Measurements from ENCODE around the gene INS.

INS gene

DNA sequence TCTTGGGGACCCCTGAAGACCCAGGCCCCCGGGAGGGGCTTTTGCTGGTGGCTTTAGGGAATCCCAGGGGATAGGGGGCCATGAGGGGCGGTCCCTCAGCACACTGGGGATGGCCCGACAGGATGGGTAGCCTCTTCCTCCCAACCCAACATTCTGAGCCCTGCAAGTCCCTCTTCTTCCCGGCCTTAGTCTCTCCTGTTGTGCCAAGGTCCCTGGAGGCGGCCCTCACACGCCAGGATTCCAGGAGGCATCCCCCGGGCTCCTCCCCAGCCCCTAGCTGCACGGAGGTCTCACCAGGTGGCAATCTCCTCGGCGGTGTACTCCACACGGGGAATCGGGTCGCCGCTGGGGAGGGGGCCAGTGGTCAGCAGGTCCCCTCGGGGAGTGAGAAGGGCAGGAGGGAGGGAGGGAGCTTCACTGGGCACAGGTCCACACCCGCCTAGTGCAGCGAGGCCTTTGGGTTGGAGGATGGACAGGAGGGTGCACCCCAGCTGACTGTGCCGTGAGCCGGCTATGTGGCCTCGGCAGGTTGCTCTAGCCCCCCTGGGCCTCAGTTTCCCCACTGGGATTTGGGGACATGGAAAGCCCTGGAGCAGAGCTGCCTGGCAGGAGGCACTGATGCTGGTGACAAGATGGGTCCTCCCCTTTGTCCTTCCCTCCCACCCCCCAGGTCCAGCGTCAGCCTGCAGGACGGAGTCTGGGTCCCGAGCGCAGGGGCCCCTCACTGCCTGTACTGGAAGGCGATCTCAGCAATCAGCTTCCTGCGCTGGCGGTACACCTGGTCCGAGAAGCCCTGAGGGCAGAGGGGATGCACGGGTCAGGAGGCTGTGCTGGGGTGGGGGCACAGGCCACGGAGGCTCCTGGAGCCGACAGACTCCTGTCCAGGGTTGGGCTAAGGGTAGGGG lies 6.4 kb upstream of the INS start:
- no peaks in the 10 kb centered on the region for H3K27me3 ChIP-seq (ENCODE audit: low read depth, low read length)
- H3K27ac ChIP-seq (ENCODE audit: low read length), result no peak overlapping the region
- H3K4me3 ChIP-seq (ENCODE audit: low read depth in 1 of 2, low read length in 2 of 2), result no peak overlapping the region
- H3K4me1 ChIP-seq (ENCODE audit: control insufficient read depth in 1 of 2, insufficient read depth in 2 of 2, low read length in 2 of 2), result peaks cover 0 to 7% of the 10 kb centered on the region in 2 donors
- H3K36me3 ChIP-seq (ENCODE audit: control insufficient read depth in 1 of 2, insufficient read depth in 2 of 2, low read length in 2 of 2), result no peaks in the 10 kb centered on the region
- no peaks in the 10 kb centered on the region for H3K9me3 ChIP-seq (ENCODE audit: control insufficient read depth in 1 of 2, low read length in 2 of 2)

DNA sequence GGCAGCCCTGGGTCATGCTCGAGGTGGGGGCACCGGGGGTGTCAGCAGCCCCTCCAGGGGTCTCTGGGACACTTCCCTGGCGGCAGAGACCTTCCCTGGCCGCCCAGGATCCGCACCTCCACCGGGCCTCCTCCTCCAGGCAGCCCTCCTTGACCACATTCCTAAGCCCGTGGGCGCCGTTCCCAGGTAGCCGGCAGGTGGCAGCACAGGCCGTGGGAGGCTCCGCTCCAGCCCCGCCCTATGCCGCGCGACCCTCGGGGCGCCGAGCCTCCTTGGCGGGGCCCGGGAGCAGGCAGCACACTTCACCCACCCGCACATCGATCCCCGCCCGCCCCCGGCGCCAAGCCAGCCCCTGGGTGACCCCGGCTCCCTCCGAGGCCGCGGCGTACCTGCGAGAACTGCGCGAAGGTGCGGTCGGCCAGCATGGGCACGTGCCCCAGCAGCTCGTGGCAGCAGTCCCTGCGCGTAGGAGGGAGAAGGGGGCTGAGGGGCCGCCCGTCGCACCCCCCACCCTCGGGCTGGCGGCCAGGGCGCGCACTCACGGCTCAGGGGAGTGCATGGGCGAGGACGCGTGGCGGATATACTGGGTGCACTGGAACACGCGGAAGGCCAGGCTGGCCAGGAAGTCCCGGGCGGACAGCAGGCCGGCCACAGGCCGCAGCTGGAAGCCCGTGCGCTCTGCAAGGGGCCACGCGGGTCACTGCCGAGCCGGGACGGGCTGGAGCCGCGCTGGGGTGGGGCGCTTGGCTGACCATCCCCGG lies 5.3 kb upstream of the INS start:
- Histone ChIP-seq H3K9me3 (ENCODE audit: control insufficient read depth in 1 of 2, low read length in 2 of 2) (no peaks in the 10 kb centered on the region), H3K36me3 (ENCODE audit: control insufficient read depth in 1 of 2, insufficient read depth in 2 of 2, low read length in 2 of 2) (no peaks in the 10 kb centered on the region), H3K27ac (ENCODE audit: low read length) (no peak overlapping the region), H3K4me1 (ENCODE audit: control insufficient read depth in 1 of 2, insufficient read depth in 2 of 2, low read length in 2 of 2) (peaks cover 0 to 7% of the 10 kb centered on the region in 2 donors), H3K27me3 (ENCODE audit: low read depth, low read length) (no peaks in the 10 kb centered on the region), H3K4me3 (ENCODE audit: low read depth in 1 of 2, low read length in 2 of 2) (peak overlapping the region in 1 of 2 donors; percentile 35)

DNA sequence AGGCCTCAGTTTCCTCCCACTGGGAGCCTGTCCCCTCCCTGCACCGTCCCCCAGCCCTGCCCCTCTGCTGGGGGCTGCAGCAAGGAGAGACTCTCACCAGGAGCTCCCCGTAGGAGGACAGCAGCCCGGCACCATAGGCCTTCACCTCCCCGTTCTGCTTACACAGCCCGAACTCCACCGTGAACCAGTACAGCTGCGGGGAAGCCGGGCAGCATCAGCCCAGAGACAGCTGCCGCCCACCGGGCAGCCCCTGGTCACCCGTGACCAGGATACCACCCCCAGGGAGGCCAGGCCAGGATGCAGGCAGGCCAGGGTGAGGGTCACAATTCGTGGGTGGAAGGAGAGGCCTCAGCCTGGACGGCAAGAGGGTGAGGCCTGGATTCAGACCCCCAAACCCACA lies 4.6 kb upstream of the INS start:
- Histone ChIP-seq H3K27me3 (ENCODE audit: low read depth, low read length) (no peaks in the 10 kb centered on the region), H3K9me3 (ENCODE audit: control insufficient read depth in 1 of 2, low read length in 2 of 2) (no peaks in the 10 kb centered on the region)

DNA sequence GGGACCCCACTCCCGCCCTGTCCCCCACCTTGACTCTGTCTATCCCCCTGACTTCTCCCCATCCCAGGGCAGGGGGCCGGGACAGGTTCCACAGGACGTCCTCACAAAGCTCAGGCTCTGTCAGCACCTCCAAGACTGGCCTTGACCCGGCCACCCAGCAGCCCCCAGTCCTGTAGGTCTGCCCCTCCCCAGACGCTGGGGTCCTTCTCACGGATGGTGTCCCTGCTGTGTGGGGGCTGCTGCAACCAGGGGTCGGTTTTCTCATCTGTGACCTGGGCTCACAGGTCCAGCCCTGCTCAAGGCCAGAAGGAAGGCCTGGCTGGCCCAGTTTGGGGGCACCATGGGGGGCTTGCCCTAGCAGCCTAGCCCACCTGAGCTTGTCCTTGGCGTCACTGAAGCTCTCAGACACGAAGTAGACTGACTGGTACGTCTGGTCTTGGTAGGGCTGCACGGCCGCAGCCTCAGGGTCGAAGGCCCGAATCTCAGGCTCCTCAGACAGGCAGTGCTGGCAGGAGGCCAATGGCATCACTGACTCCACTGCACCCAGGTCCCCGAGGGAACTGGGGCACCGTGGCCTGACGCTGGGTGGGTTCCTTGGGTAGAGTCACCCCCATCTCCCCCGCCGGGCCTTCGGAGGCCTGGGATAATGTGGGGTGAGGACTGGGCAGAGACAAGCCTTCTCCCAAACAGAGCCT lies 4.0 kb upstream of the INS start:
- no peaks in the 10 kb centered on the region for H3K27me3 ChIP-seq (ENCODE audit: low read depth, low read length)
- peaks cover 0 to 7% of the 10 kb centered on the region in 2 donors for H3K4me1 ChIP-seq (ENCODE audit: control insufficient read depth in 1 of 2, insufficient read depth in 2 of 2, low read length in 2 of 2)
- H3K36me3 ChIP-seq (ENCODE audit: control insufficient read depth in 1 of 2, insufficient read depth in 2 of 2, low read length in 2 of 2), result no peaks in the 10 kb centered on the region
- H3K4me3 ChIP-seq (ENCODE audit: low read depth in 1 of 2, low read length in 2 of 2), result no peak overlapping the region
- no peak overlapping the region for H3K27ac ChIP-seq (ENCODE audit: low read length)
- no peaks in the 10 kb centered on the region for H3K9me3 ChIP-seq (ENCODE audit: control insufficient read depth in 1 of 2, low read length in 2 of 2)

More for the DNA sequence above, 4.6 kb upstream of the INS start:
- H3K4me3 ChIP-seq (ENCODE audit: low read depth in 1 of 2, low read length in 2 of 2), result no peak overlapping the region
- peaks cover 0 to 7% of the 10 kb centered on the region in 2 donors for H3K4me1 ChIP-seq (ENCODE audit: control insufficient read depth in 1 of 2, insufficient read depth in 2 of 2, low read length in 2 of 2)
- no peaks in the 10 kb centered on the region for H3K36me3 ChIP-seq (ENCODE audit: control insufficient read depth in 1 of 2, insufficient read depth in 2 of 2, low read length in 2 of 2)
- H3K27ac ChIP-seq (ENCODE audit: low read length), result no peak overlapping the region

DNA sequence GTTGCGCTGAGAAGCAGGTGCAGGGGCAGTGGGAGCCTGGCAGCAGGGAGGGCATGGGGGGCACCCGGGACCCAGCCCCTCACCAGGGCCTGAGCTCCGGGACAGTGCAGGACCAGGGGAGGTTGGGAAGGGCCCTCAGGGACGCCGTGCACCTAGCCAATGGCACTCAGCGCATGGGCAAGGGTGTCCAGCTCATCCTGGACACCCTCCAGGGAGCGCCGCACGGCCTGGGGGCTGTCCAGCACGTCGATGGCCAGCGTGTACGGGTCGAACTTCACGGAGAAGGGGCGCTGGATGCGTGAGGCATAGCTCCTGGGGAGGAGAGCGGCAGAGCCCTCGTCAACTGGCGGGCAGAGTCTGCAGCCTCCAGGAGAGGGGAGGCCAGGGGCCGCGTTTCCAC lies 3.1 kb upstream of the INS start:
- Histone ChIP-seq H3K27me3 (ENCODE audit: low read depth, low read length) (no peaks in the 10 kb centered on the region), H3K27ac (ENCODE audit: low read length) (no peak overlapping the region), H3K36me3 (ENCODE audit: control insufficient read depth in 1 of 2, insufficient read depth in 2 of 2, low read length in 2 of 2) (no peaks in the 10 kb centered on the region), H3K4me1 (ENCODE audit: control insufficient read depth in 1 of 2, insufficient read depth in 2 of 2, low read length in 2 of 2) (peaks cover 0 to 7% of the 10 kb centered on the region in 2 donors), H3K9me3 (ENCODE audit: control insufficient read depth in 1 of 2, low read length in 2 of 2) (no peaks in the 10 kb centered on the region), H3K4me3 (ENCODE audit: low read depth in 1 of 2, low read length in 2 of 2) (no peak overlapping the region)

DNA sequence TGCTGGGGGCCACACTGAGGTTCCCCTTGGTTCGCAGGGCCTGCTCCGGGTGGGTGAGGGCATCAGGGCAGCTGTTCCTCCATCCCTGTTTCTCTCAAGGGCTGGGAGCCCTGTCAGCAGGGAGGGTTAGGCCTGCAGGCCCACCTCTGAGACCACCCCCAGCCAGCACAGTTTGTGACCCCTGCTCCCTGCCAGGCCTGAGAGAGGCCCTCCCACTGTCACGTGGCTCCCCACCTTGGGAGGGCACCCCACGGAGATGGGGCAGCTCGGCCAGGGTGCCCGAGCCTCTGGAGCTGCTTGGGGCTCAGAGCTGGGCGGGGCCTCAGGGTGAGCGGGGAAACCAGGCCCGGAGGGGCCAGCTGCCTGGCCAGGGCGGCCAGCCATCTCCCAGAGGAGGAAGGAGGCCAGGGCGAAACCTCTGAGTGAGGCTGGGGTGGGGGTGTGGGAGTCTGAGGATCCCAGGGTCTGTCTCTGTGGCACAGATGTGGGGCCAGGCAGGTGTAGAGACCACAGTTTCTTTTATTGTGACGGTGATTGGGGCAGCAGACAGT lies 2.5 kb upstream of the INS start:
- Histone ChIP-seq H3K4me3 (ENCODE audit: low read depth in 1 of 2, low read length in 2 of 2) (no peak overlapping the region), H3K27ac (ENCODE audit: low read length) (no peak overlapping the region), H3K27me3 (ENCODE audit: low read depth, low read length) (no peaks in the 10 kb centered on the region), H3K9me3 (ENCODE audit: control insufficient read depth in 1 of 2, low read length in 2 of 2) (no peaks in the 10 kb centered on the region), H3K4me1 (ENCODE audit: control insufficient read depth in 1 of 2, insufficient read depth in 2 of 2, low read length in 2 of 2) (peaks cover 0 to 7% of the 10 kb centered on the region in 2 donors), H3K36me3 (ENCODE audit: control insufficient read depth in 1 of 2, insufficient read depth in 2 of 2, low read length in 2 of 2) (no peaks in the 10 kb centered on the region)

DNA sequence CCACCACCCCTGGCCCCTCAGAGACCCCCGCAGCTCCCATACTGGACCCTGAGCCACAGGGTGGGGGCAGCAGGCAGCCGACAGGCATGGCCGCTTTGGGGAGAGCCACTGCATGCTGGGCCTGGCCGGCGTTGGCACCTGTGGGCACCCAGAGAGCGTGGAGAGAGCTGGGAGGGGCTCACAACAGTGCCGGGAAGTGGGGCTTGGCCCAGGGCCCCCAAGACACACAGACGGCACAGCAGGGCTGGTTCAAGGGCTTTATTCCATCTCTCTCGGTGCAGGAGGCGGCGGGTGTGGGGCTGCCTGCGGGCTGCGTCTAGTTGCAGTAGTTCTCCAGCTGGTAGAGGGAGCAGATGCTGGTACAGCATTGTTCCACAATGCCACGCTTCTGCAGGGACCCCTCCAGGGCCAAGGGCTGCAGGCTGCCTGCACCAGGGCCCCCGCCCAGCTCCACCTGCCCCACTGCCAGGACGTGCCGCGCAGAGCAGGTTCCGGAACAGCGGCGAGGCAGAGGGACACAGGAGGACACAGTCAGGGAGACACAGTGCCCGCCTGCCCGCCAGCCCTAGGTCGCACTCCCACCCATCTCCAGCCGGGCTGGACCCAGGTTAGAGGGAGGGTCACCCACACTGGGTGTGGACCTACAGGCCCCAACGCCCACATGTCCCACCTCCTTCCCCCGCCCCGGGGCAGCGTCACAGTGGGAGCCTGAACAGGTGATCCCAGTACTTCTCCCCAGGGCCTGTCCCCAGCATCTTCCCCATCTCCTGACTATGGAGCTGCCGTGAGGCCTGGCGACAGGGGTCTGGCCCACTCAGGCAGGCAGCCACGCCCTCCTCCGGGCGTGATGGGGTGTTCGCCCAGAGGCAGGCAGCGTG lies 1.2 kb downstream of the INS start:
- Histone ChIP-seq H3K9me3 (ENCODE audit: control insufficient read depth in 1 of 2, low read length in 2 of 2) (no peaks in the 10 kb centered on the region), H3K4me3 (ENCODE audit: low read depth in 1 of 2, low read length in 2 of 2) (no peak overlapping the region), H3K27ac (ENCODE audit: low read length) (no peak overlapping the region), H3K36me3 (ENCODE audit: control insufficient read depth in 1 of 2, insufficient read depth in 2 of 2, low read length in 2 of 2) (no peaks in the 10 kb centered on the region), H3K27me3 (ENCODE audit: low read depth, low read length) (no peaks in the 10 kb centered on the region), H3K4me1 (ENCODE audit: control insufficient read depth in 1 of 2, insufficient read depth in 2 of 2, low read length in 2 of 2) (no peaks in the 10 kb centered on the region)

DNA sequence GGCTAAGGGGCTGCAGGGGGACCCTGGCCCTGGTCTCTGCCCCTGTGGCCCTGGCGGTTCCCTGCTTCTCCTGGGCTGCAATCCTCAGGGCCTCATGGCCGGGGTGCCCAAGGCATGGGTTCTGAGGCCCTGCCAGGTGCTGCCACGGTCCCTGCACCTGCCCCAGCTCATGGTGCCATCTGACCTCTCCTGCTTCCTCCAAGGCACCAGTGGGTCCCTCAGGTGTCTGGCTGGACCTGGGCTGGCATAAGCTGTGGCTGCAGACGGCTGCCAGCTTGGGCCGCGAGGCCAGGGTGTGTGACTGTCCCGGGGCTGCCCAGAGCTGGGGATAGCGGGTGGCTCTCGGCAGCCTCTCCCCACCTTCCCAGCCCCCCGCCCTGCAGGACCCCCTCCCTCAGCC lies 2.0 kb downstream of the INS start:
- H3K4me1 ChIP-seq (ENCODE audit: control insufficient read depth in 1 of 2, insufficient read depth in 2 of 2, low read length in 2 of 2), result no peaks in the 10 kb centered on the region
- no peak overlapping the region for H3K27ac ChIP-seq (ENCODE audit: low read length)
- H3K36me3 ChIP-seq (ENCODE audit: control insufficient read depth in 1 of 2, insufficient read depth in 2 of 2, low read length in 2 of 2), result no peaks in the 10 kb centered on the region
- no peak overlapping the region for H3K4me3 ChIP-seq (ENCODE audit: low read depth in 1 of 2, low read length in 2 of 2)
- H3K27me3 ChIP-seq (ENCODE audit: low read depth, low read length), result no peaks in the 10 kb centered on the region
- H3K9me3 ChIP-seq (ENCODE audit: control insufficient read depth in 1 of 2, low read length in 2 of 2), result no peaks in the 10 kb centered on the region

DNA sequence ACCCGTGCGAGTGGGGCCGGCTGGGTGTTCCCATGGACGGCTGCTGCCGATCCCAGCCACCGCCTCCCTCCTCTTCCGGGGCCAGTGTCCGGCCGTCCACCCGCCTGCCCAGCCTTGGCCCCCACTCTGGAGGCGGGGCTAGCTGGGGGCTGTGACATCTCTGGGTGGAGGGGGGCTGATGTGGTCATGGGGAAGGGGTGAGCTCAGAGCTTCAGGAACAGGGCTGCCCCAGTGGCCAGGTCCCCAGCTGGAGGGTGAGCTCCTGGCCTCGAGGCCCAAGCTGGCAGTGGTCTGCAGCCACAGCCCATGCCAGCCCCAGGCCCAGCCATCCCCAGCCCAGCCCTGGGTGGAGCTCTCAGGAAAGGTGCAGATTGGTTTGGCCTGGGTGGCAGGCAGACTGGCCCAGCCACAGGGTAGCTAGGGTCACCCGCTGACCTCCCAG lies 2.7 kb downstream of the INS start:
- Histone ChIP-seq H3K9me3 (ENCODE audit: control insufficient read depth in 1 of 2, low read length in 2 of 2) (no peaks in the 10 kb centered on the region), H3K27ac (ENCODE audit: low read length) (no peak overlapping the region), H3K4me1 (ENCODE audit: control insufficient read depth in 1 of 2, insufficient read depth in 2 of 2, low read length in 2 of 2) (no peaks in the 10 kb centered on the region), H3K36me3 (ENCODE audit: control insufficient read depth in 1 of 2, insufficient read depth in 2 of 2, low read length in 2 of 2) (no peaks in the 10 kb centered on the region), H3K4me3 (ENCODE audit: low read depth in 1 of 2, low read length in 2 of 2) (no peak overlapping the region), H3K27me3 (ENCODE audit: low read depth, low read length) (no peaks in the 10 kb centered on the region)

DNA sequence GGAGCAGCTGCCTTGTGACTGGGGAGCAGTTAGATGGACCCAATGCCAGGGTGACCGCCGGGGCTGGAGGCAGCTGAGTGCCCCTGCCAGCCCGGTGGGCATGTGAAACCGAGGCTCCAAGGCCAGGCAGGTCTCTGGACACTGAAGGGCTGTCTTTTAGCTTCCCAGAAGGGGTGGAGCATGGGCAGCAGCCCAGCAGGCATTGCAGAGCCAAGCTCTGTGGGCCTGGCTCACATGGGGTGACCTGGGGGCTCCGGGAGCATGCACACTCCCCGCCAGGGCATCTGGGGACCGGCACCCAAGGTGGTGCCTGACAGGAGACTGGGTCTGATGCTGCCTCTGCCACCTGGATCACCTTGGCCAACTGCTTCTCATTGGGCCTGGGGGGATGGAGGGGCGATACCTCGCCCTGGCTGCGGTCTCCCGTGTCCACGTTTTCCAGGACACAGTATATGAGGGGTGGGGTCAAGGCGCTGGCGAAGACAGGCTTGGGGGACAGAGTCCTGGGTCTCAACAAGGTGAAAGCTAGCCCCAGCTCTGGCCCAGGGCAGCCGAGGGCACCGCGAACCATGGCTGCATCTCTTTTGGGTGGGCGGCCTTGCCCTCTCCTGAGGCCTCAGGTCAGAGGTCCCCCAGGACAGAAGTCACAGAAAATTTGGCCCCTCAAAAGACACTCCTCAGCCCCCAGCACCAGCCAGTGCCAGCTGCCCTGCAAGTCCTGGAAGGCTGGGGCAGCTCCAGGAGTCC lies 3.5 kb downstream of the INS start:
- H3K4me1 ChIP-seq (ENCODE audit: control insufficient read depth in 1 of 2, insufficient read depth in 2 of 2, low read length in 2 of 2), result no peaks in the 10 kb centered on the region
- H3K36me3 ChIP-seq (ENCODE audit: control insufficient read depth in 1 of 2, insufficient read depth in 2 of 2, low read length in 2 of 2), result no peaks in the 10 kb centered on the region
- no peak overlapping the region for H3K4me3 ChIP-seq (ENCODE audit: low read depth in 1 of 2, low read length in 2 of 2)
- no peak overlapping the region for H3K27ac ChIP-seq (ENCODE audit: low read length)
- no peaks in the 10 kb centered on the region for H3K27me3 ChIP-seq (ENCODE audit: low read depth, low read length)
- H3K9me3 ChIP-seq (ENCODE audit: control insufficient read depth in 1 of 2, low read length in 2 of 2), result no peaks in the 10 kb centered on the region
